ENCODE data around the gene HSF5. TPM values are rescaled to one million over a fixed set of nuclear protein-coding genes. Genes with fewer than 3 reads are reported as not detected.
A peak's percentile ranks its signal among the peaks of the same experiment; 100 is the strongest.

HSF5 gene
- total and polyA plus RNA-seq, 2 of the 13 experiments (the other 11 are each of a cell fraction or from before 2014, with no cell fraction given), result not detected

- TF ChIP-seq ZBTB4 (CRISPR knock-in tag; IDR thresholded peaks at IDR 0.05; ENCODE audit: borderline replicate concordance) (no peak), ZNF615 (CRISPR knock-in tag; IDR thresholded peaks at IDR 0.05; ENCODE audit: borderline replicate concordance) (no peak; the same call in 1 of the 2 replicates), KDM3A (CRISPR knock-in tag; IDR thresholded peaks at IDR 0.05; ENCODE audit: low read depth) (no peak), NFIC (IDR thresholded peaks at IDR 0.05; ENCODE audit: low read length) (peak; percentile 84), ZSCAN5A (CRISPR knock-in tag; IDR thresholded peaks at IDR 0.05; ENCODE audit: borderline replicate concordance) (peak; percentile 83; the same call in 1 of the 2 replicates), ZBTB42 (CRISPR knock-in tag; IDR thresholded peaks at IDR 0.05) (peak; percentile 98; the same call in 1 of the 2 replicates), ZNF7 (CRISPR knock-in tag; IDR thresholded peaks at IDR 0.05) (no peak), ZBTB8A (CRISPR knock-in tag; IDR thresholded peaks at IDR 0.05; ENCODE audit: borderline replicate concordance, low read depth) (no peak), ATM (IDR thresholded peaks at IDR 0.05; ENCODE audit: borderline replicate concordance) (no peak), BCL6 (CRISPR knock-in tag; IDR thresholded peaks at IDR 0.05) (peak; percentile 97), NFKB2 (CRISPR knock-in tag; IDR thresholded peaks at IDR 0.05; ENCODE audit: borderline replicate concordance) (no peak), ARNTL (CRISPR knock-in tag; IDR thresholded peaks at IDR 0.05) (peak; percentile 63; the same call in 1 of the 2 replicates), SMC3 (IDR thresholded peaks at IDR 0.05; ENCODE audit: low read length) (peak; percentile 10; the same call in 1 of the 2 replicates), KDM1A (CRISPR knock-in tag; IDR thresholded peaks at IDR 0.05) (0 out of 2 replicates have a peak, but pooled peaks have one; percentile 57), PHF20 (CRISPR knock-in tag; IDR thresholded peaks at IDR 0.05) (no peak), HMG20B (CRISPR knock-in tag; conservative IDR thresholded peaks at IDR 0.05) (peak; percentile 49; the same call in 1 of the 2 replicates), ZNF331 (CRISPR knock-in tag; IDR thresholded peaks at IDR 0.05) (peak; percentile 68), ZSCAN29 (CRISPR knock-in tag; conservative IDR thresholded peaks at IDR 0.05) (0 out of 2 replicates have a peak, but pooled peaks have one; percentile 59), KLF16 (CRISPR knock-in tag; IDR thresholded peaks at IDR 0.05) (0 out of 4 replicates have a peak, but pooled peaks of 1 of the 2 experiments have one; percentile 58), ZNF232 (CRISPR knock-in tag; IDR thresholded peaks at IDR 0.05; ENCODE audit: borderline replicate concordance) (no peak), MAFK (conservative IDR thresholded peaks at IDR 0.05 in 1 of 2, IDR thresholded peaks at IDR 0.05 in 1 of 2; ENCODE audit: low read length in 2 of 2) (no peak)
- TF ChIP-seq, protein P1, sequence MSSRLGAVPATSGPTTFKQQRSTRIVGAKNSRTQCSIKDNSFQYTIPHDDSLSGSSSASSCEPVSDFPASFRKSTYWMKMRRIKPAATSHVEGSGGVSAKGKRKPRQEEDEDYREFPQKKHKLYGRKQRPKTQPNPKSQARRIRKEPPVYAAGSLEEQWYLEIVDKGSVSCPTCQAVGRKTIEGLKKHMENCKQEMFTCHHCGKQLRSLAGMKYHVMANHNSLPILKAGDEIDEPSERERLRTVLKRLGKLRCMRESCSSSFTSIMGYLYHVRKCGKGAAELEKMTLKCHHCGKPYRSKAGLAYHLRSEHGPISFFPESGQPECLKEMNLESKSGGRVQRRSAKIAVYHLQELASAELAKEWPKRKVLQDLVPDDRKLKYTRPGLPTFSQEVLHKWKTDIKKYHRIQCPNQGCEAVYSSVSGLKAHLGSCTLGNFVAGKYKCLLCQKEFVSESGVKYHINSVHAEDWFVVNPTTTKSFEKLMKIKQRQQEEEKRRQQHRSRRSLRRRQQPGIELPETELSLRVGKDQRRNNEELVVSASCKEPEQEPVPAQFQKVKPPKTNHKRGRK (CRISPR knock-in tag; IDR thresholded peaks at IDR 0.05), result no peak
- TF ChIP-seq, protein P2, sequence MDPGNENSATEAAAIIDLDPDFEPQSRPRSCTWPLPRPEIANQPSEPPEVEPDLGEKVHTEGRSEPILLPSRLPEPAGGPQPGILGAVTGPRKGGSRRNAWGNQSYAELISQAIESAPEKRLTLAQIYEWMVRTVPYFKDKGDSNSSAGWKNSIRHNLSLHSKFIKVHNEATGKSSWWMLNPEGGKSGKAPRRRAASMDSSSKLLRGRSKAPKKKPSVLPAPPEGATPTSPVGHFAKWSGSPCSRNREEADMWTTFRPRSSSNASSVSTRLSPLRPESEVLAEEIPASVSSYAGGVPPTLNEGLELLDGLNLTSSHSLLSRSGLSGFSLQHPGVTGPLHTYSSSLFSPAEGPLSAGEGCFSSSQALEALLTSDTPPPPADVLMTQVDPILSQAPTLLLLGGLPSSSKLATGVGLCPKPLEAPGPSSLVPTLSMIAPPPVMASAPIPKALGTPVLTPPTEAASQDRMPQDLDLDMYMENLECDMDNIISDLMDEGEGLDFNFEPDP (CRISPR knock-in tag; conservative IDR thresholded peaks at IDR 0.05), result no peak
Measured at GRCh38 chr17:58394534-58395223, 93.5 kb downstream of the HSF5 start (continued).

Measured in HepG2 (cell line).